H1 (cell line): ENCODE measurements around the gene NEGR1. TPM values are rescaled to one million over a fixed set of nuclear protein-coding genes. Genes with fewer than 3 reads are reported as not detected.

ENCODE experiments used
- CTCF ChIA-PET: fragments of 300-600 bp; sonication (Branson Sonifier 250); formaldehyde crosslinking; loops from one replicate; lab custom pipeline; 2021; ENCODE audit not compliant: partially characterized antibody; lab: Charles Lee
- POLR2A ChIA-PET: fragments of 300-600 bp; sonication (Branson Sonifier 250); formaldehyde crosslinking; loops from one replicate; lab custom pipeline; 2021; ENCODE audit warnings: inconsistent platforms; ENCODE audit not compliant: partially characterized antibody; lab: Charles Lee
- DNase-seq, 2 experiments: peaks; one replicate each; pipeline versions ENCODE4 v3.0.0 to v3.0.0-alpha.2; 2010 to 2022; ENCODE audit warnings: low spot score in 2 of 2, low read depth in 1 of 2, mixed read lengths in 1 of 2
- FAIRE-seq: peaks from 2 replicates; lab custom pipeline; 2011; peaks lifted over from hg19 to GRCh38; lab: Jason Lieb, UNC
- H2AFZ ChIP-seq: 2 replicates; pipeline ENCODE4 v1.8.1; 2012; ENCODE audit warnings: low read length, inconsistent platforms
- H2AK5ac ChIP-seq: 2 replicates; pipeline ENCODE4 v1.6.1; 2013; ENCODE audit warnings: low read depth, low read length
- H2BK120ac ChIP-seq: replicated peaks from 2 replicates; pipeline ENCODE3; 2013; ENCODE audit warnings: low read depth, low read length, inconsistent platforms
- H2BK12ac ChIP-seq: 2 replicates; pipeline ENCODE4 v1.6.1; 2013; ENCODE audit warnings: low read depth, low read length
- H2BK15ac ChIP-seq: 2 replicates; pipeline ENCODE4 v1.6.1; 2013; ENCODE audit warnings: low read length
- H2BK20ac ChIP-seq: 2 replicates; pipeline ENCODE4 v1.6.1; 2013; ENCODE audit warnings: low read length
- H2BK5ac ChIP-seq: 2 replicates; pipeline ENCODE4 v1.6.1; 2013; ENCODE audit warnings: low read depth, low read length
- H3K14ac ChIP-seq: 2 replicates; pipeline ENCODE4 v1.6.1; 2013; ENCODE audit warnings: inconsistent platforms; ENCODE audit not compliant: insufficient read length
- H3K18ac ChIP-seq: 2 replicates; pipeline ENCODE4 v1.6.1; 2013; ENCODE audit warnings: low read length; ENCODE audit errors: extremely low read depth
- H3K23ac ChIP-seq: 2 replicates; pipeline ENCODE4 v1.6.1; 2013; ENCODE audit warnings: inconsistent platforms; ENCODE audit not compliant: insufficient read length
- H3K23me2 ChIP-seq: 2 replicates; pipeline ENCODE4 v1.6.1; 2013; ENCODE audit warnings: low read depth, low read length
- H3K27ac ChIP-seq: 2 replicates; pipeline ENCODE4 v1.6.1; 2011; ENCODE audit warnings: low read depth, low read length, inconsistent platforms
- H3K27me3 ChIP-seq, 4 experiments: replicated peaks in 1 of 4; 1 replicate in 1 of 4; 2 replicates in 3 of 4; pipeline versions ENCODE4 v1.6.1 to v1.8.1; 2011 to 2013; ENCODE audit warnings: low read length in 3 of 4, mild to moderate bottlenecking in 3 of 4, inconsistent platforms in 2 of 4, mixed read lengths in 2 of 4, moderate library complexity in 1 of 4; ENCODE audit not compliant: control insufficient read depth in 3 of 4, insufficient read depth in 3 of 4; ENCODE audit errors: extremely low read depth in 1 of 4
- H3K36me3 ChIP-seq, 4 experiments: 2 replicates each; pipeline versions ENCODE4 v1.6.1 to v1.8.1; 2011 to 2013; ENCODE audit warnings: mild to moderate bottlenecking in 4 of 4, low read length in 3 of 4, moderate library complexity in 2 of 4, control low read depth in 1 of 4, inconsistent platforms in 1 of 4; ENCODE audit not compliant: insufficient read depth in 4 of 4, control insufficient read depth in 2 of 4
- H3K4ac ChIP-seq: replicated peaks from 2 replicates; pipeline ENCODE3; 2013; ENCODE audit warnings: low read length, low read depth, mixed read lengths, inconsistent platforms; ENCODE audit not compliant: insufficient read length
- H3K4me1 ChIP-seq, 4 experiments: replicated peaks in 1 of 4; 1 replicate in 1 of 4; 2 replicates in 3 of 4; pipeline versions ENCODE4 v1.6.1 to v1.8.1; 2011 to 2013; ENCODE audit warnings: low read length in 3 of 4, inconsistent platforms in 2 of 4, mixed read lengths in 1 of 4; ENCODE audit not compliant: insufficient read depth in 4 of 4, control insufficient read depth in 3 of 4
- H3K4me2 ChIP-seq, 2 experiments: 2 replicates each; pipeline versions ENCODE4 v1.6.1 to v1.8.1; 2011 to 2013; ENCODE audit warnings: low read depth in 2 of 2, low read length in 2 of 2, control low read depth in 1 of 2, inconsistent platforms in 1 of 2, mild to moderate bottlenecking in 1 of 2; ENCODE audit not compliant: insufficient read depth in 1 of 2
- H3K4me3 ChIP-seq, 4 experiments: fragments of 200-600, 300-600 bp in 1 of 4; sonication (generic), shearing (Covaris generic), sonication (Bioruptor Twin) in 1 of 4; 2 replicates each; pipeline versions ENCODE4 v1.5.1 to v1.8.1; 2011 to 2016; ENCODE audit warnings: low read length in 4 of 4, low read depth in 3 of 4, control low read depth in 2 of 4, inconsistent platforms in 2 of 4, mild to moderate bottlenecking in 2 of 4, mixed read lengths in 1 of 4, moderate library complexity in 1 of 4; ENCODE audit not compliant: insufficient read depth in 2 of 4; ENCODE audit errors: extremely low read depth in 1 of 4
- H3K56ac ChIP-seq: replicated peaks from 2 replicates; pipeline ENCODE3; 2013; ENCODE audit warnings: low read depth, mild to moderate bottlenecking, mixed read lengths, low read length, inconsistent platforms; ENCODE audit not compliant: insufficient read length
- H3K79me1 ChIP-seq: 2 replicates; pipeline ENCODE4 v1.6.1; 2013; ENCODE audit warnings: low read depth, low read length, control low read depth
- H3K79me2 ChIP-seq, 2 experiments: 2 replicates each; pipeline versions ENCODE4 v1.6.1 to v1.8.1; 2012 to 2013; ENCODE audit warnings: low read length in 2 of 2, mild to moderate bottlenecking in 2 of 2, inconsistent platforms in 1 of 2; ENCODE audit not compliant: insufficient read depth in 2 of 2, control insufficient read depth in 1 of 2
- H3K9ac ChIP-seq, 4 experiments: replicated peaks in 1 of 4; 1 replicate in 1 of 4; 2 replicates in 3 of 4; pipeline versions ENCODE4 v1.6.1 to v1.8.1; 2011 to 2013; ENCODE audit warnings: low read depth in 3 of 4, low read length in 3 of 4, control low read depth in 2 of 4, mild to moderate bottlenecking in 2 of 4, moderate library complexity in 2 of 4, inconsistent platforms in 1 of 4; ENCODE audit errors: extremely low read depth in 1 of 4
- H3K9me3 ChIP-seq, 2 experiments: 2 replicates each; pipeline versions ENCODE4 v1.6.1 to v1.8.1; 2012 to 2013; ENCODE audit warnings: mild to moderate bottlenecking in 2 of 2, moderate library complexity in 2 of 2, control low read depth in 1 of 2, inconsistent platforms in 1 of 2, low read depth in 1 of 2, low read length in 1 of 2, mixed read lengths in 1 of 2; ENCODE audit not compliant: insufficient read depth in 2 of 2
- H4K20me1 ChIP-seq, 2 experiments: replicated peaks in 1 of 2; 2 replicates each; pipeline versions ENCODE3 to v1.8.1; 2011 to 2013; ENCODE audit warnings: inconsistent platforms in 2 of 2, low read length in 2 of 2, mild to moderate bottlenecking in 1 of 2; ENCODE audit not compliant: insufficient read depth in 2 of 2, control insufficient read depth in 1 of 2
- H4K5ac ChIP-seq: 2 replicates; pipeline ENCODE4 v1.6.1; 2013; ENCODE audit warnings: low read length, low read depth, mixed read lengths, inconsistent platforms; ENCODE audit not compliant: insufficient read length
- H4K8ac ChIP-seq: 2 replicates; pipeline ENCODE4 v1.8.0; 2013; ENCODE audit warnings: mild to moderate bottlenecking, moderate library complexity, low read length, inconsistent platforms; ENCODE audit not compliant: insufficient read depth; ENCODE audit errors: extremely low read depth
- H4K91ac ChIP-seq: replicated peaks from 2 replicates; pipeline ENCODE3; 2013; ENCODE audit warnings: low read length, mixed read lengths, inconsistent platforms; ENCODE audit not compliant: insufficient read length
- ATF2 ChIP-seq: IDR thresholded peaks from 2 replicates; pipeline ENCODE4 v1.6.1; 2012; ENCODE audit warnings: low read length, inconsistent platforms
- CBX8 ChIP-seq: fragments of 300-800, 300-1000 bp; sonication (generic); IDR thresholded peaks from 2 replicates; pipeline ENCODE4 v1.7.1; 2016; ENCODE audit warnings: low read depth, low read length, borderline replicate concordance
- JUND ChIP-seq: IDR thresholded peaks from 2 replicates; pipeline ENCODE4 v1.6.1; 2011; ENCODE audit warnings: mild to moderate bottlenecking, improper control_type of control experiment, low read length
- KDM4A ChIP-seq: IDR thresholded peaks from one replicate; pipeline ENCODE4 v1.7.1; 2012; ENCODE audit warnings: low read depth, mild to moderate bottlenecking, moderate library complexity, low read length, inconsistent platforms; ENCODE audit not compliant: severe bottlenecking
- SUZ12 ChIP-seq: fragments of 200-600 bp; sonication (generic); IDR thresholded peaks from 2 replicates; pipeline ENCODE4 v1.6.1; 2012; ENCODE audit warnings: mild to moderate bottlenecking, inconsistent platforms, low read length, moderate library complexity, mixed read lengths
- TAF7 ChIP-seq: optimal IDR thresholded peaks from 2 replicates; pipeline ENCODE3; 2011; ENCODE audit warnings: low read depth, mild to moderate bottlenecking, inconsistent platforms, low read length, moderate library complexity, borderline replicate concordance
- WGBS, 2 experiments: shearing (Covaris generic) in 1 of 2; methylation state at CpG; one replicate each; pipeline versions ENCODE4 v1.1.6 to v1.1.7; 2013 to 2015; ENCODE audit warnings: low lambda C conversion rate in 2 of 2, mixed read lengths in 2 of 2, inconsistent platforms in 1 of 2, low coverage in 1 of 2, missing lambda C conversion rate in 1 of 2; ENCODE audit not compliant: insufficient replicate concordance in 2 of 2, insufficient coverage in 1 of 2, insufficient read length in 1 of 2; ENCODE audit errors: extremely low coverage in 1 of 2, missing lambda C conversion rate in 1 of 2; 5-methylcytosine and 5-hydroxymethylcytosine counted together
- polyA plus RNA-seq, 7 experiments: library from polyadenylated mRNA; depleted of rRNA in 3 of 7; stranded (reverse) in 5 of 7; unstranded in 2 of 7; fragments of >200 nt in 5 of 7; fragments of 200-250 nt in 2 of 7; gene quantifications; 1 replicate in 5 of 7; 2 replicates in 1 of 7; 4 replicates in 1 of 7; pipeline versions ENCODE4 v1.2.1 to v1.2.3, GENCODE V29; 2011 to 2013; ENCODE audit warnings: missing spikeins in 2 of 7, mixed read lengths in 2 of 7
- total RNA-seq: library from RNA; stranded (reverse); fragmentation: NEBNext Ultra II Directional; extraction: Animal tissue kit (Norgen Biotek cat#: 25700); gene quantifications from 2 replicates; pipeline ENCODE4 v1.2.1, GENCODE V29; 2021

Gene NEGR1
- total and polyA plus RNA-seq, 2 of the 8 experiments (the other 6 are each of a cell fraction or from before 2014, with no cell fraction given): 0.71 to 1.3 TPM

GRCh38 chr1:71660411-71660810, 621.9 kb downstream of the NEGR1 start:
- no peak overlapping the region for H4K5ac ChIP-seq
- no peak overlapping the region for H2BK15ac ChIP-seq
- H3K4me2 ChIP-seq: no peak overlapping the region
- H4K8ac ChIP-seq: no peak overlapping the region
- H3K4ac ChIP-seq: no peak overlapping the region
- no peaks in the 10 kb centered on the region for H3K36me3 ChIP-seq
- ChIA-PET CTCF (interaction anchor here (1.4 kb wide), 1 partner anchor 9 kb away, joined by 8 read pairs; no protein-coding TSS in a partner anchor), POLR2A (no interaction called here)
- H2BK12ac ChIP-seq: no peak overlapping the region
- H2AFZ ChIP-seq: no peak overlapping the region
- H2BK20ac ChIP-seq: no peak overlapping the region
- H3K79me2 ChIP-seq: no peaks in the 10 kb centered on the region
- H3K9me3 ChIP-seq: no peaks in the 10 kb centered on the region
- H4K20me1 ChIP-seq: no peaks in the 10 kb centered on the region
- no peak overlapping the region for H3K9ac ChIP-seq
- H3K27ac ChIP-seq: no peak overlapping the region
- no peaks in the 10 kb centered on the region for H3K27me3 ChIP-seq
- no peak overlapping the region for H4K91ac ChIP-seq
- H3K79me1 ChIP-seq: no peaks in the 10 kb centered on the region
- H2AK5ac ChIP-seq: no peak overlapping the region
- H2BK5ac ChIP-seq: no peak overlapping the region
- no peaks in the 10 kb centered on the region for H3K4me1 ChIP-seq
- FAIRE-seq (no peak), DNase-seq (no peak)
- WGBS, 2 experiments: 86% methylated on average over 4 of the region's 4 CpGs; no CpG with 5 or more reads in 1 of the 2 experiments
- H2BK120ac ChIP-seq: no peak overlapping the region
- no peak overlapping the region for H3K4me3 ChIP-seq
- no peak overlapping the region for H3K23ac ChIP-seq
- H3K23me2 ChIP-seq: no peaks in the 10 kb centered on the region
- no peak overlapping the region for H3K18ac ChIP-seq
- no peak overlapping the region for H3K14ac ChIP-seq
- H3K56ac ChIP-seq: no peak overlapping the region
- TF ChIP-seq CBX8: no peak
- TF ChIP-seq KDM4A: no peak
- no peak for TF ChIP-seq JUND
- no peak for TF ChIP-seq TAF7
- TF ChIP-seq ATF2: no peak
- no peak for TF ChIP-seq SUZ12
